ENCODE measurements around the gene SEMA5B.

Gene SEMA5B

DNA sequence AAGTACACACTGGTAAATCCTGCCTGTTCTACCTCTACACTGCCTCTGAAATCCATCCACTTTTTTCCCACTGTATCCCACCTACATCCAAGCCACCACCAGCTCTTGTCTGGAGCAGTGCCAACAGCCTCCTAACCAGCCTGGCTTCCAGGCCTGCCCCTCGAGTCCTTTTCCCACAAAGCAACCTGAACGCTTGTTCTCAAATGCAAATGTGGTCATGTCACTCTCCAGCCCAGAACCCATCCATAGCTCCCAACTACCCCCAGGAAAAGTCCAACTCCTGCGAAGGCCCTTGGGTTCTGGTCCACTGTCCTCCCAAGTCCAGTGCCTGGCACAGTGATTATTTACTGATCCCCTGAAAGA is 83.8 kb downstream of the SEMA5B start:
- DNase-seq (ENCODE audit: low read depth), result no peak

- peak; percentile 35 for DNase-seq (ENCODE audit: low read depth)
These were observed 84.4 kb downstream of the SEMA5B start for GRCh38 chr3:122942937-122943827.

GRCh38 chr3:122942239-122942638 is 85.3 kb downstream of the SEMA5B start:
- DNase-seq (ENCODE audit: low read depth), result no peak

DNA sequence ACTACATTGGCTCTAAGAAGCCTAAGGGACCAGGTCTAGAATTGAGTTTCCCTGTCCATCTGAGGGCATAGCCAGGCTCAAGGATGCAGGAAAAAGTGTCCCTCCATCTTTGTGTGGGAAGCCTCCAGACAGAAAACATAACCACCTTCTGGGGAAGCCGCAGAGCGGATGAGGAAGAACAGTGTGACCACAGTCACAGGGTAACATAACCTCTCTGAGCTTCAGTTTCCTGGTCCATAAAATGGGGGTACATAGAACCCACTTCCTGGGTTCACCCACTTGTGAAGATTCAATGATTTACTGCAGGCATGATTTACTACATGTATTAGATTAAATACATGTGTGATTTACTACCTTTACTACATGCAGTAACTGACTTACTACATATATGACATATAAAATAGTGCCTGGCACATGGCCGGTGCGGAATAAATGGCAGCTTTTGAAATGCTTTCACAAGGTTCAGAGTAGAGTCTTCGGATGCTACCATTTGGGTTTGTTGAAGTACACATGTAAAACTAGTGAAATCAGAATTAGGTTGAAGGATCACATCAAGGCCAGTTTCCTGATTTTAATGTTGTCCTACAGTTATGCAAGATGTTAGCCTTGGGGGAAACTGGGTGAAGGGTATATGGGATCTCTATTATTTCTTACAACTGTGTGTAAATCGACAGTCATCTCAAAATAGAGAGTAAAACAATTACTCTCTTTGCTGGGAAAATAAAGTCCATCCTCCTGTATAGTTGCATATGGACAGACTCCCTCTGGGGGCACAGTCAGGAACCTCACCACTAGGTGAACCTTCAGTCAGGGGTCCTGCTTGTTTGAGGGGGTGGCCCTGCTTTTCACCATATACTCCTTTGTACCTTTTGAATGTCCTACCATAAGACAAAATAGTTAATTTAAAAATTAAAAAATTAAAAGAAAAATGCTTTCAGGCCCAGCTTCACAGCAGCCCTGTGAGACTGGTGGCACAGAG is 86.0 kb downstream of the SEMA5B start:
- DNase-seq (ENCODE audit: low read depth), result no peak

DNA sequence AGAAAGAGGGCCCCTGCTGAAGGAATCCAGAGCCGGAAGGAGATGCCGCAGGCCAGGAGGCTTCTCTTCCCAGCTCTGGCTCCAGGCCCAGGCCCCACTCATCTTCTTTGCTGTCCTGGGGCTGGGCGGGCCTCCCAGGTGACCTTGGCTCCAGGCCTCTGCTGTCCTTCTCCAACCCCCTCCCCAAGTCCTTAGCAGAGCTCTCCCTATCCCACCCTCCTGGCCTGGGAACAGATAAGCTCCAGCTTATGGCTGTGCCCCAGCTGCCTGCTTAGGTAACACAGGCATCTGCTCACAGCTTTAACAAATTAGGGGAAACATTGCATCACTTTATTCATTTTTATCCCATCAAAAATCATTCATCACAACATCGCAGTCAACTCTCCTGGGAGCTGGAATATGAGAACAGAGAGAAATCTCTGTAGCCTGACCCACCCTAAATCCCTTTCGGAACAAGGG is 86.9 kb downstream of the SEMA5B start:
- DNase-seq (ENCODE audit: low read depth), result peak; percentile 55

GRCh38 chr3:122938783-122939425 is 88.7 kb downstream of the SEMA5B start:
- DNase-seq (ENCODE audit: low read depth), result no peak

DNA sequence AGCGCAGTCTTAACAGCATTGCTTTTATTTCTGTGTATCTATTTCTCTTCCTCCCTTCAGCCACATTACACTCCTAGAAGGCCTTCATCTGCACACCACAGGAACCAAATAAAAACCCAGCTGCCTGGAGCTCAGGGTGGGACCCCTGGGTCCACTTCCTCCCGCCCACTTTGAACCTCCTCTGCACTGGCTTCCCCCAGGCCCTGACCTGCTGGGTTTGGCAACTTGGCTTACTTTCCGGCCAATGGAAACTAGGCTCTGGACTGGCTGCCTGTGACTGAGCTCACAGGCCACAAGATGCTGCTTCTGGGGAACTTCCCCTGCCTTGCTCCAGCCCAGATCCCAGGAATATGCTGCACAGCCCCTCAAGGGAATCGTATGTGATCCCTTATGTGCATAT is 89.8 kb downstream of the SEMA5B start:
- DNase-seq (ENCODE audit: low read depth), result no peak

GRCh38 chr3:122936986-122937385 is 90.6 kb downstream of the SEMA5B start:
- DNase-seq (ENCODE audit: low read depth), result no peak

DNA sequence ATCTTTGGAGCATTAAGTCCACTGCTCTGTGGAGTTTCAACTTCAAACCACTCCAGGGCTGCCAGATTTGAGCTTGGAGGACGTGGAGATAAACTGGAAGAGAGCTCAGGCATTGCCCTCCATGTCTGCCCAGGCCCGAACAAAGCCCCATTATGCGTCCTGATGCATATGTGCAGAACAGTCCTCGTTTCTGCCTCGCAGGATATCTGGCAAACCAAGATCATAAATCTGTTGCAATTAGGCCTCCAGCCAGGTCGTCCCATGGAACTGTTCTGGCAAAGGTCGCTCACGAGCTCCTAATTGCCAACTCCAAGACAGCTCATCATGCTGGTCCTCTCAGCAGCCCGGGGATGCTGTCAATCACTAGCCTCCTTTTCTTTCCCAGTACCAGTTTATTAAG is 91.2 kb downstream of the SEMA5B start:
- no peak for DNase-seq (ENCODE audit: low read depth)

GRCh38 chr3:122934251-122934650 is 93.3 kb downstream of the SEMA5B start:
- no peak for DNase-seq (ENCODE audit: low read depth)

- DNase-seq (ENCODE audit: low read depth), result no peak
These were observed 95.2 kb downstream of the SEMA5B start for GRCh38 chr3:122932251-122932967.

- DNase-seq (ENCODE audit: low read depth), result no peak
These were observed 95.9 kb downstream of the SEMA5B start for GRCh38 chr3:122931636-122932035.

DNA sequence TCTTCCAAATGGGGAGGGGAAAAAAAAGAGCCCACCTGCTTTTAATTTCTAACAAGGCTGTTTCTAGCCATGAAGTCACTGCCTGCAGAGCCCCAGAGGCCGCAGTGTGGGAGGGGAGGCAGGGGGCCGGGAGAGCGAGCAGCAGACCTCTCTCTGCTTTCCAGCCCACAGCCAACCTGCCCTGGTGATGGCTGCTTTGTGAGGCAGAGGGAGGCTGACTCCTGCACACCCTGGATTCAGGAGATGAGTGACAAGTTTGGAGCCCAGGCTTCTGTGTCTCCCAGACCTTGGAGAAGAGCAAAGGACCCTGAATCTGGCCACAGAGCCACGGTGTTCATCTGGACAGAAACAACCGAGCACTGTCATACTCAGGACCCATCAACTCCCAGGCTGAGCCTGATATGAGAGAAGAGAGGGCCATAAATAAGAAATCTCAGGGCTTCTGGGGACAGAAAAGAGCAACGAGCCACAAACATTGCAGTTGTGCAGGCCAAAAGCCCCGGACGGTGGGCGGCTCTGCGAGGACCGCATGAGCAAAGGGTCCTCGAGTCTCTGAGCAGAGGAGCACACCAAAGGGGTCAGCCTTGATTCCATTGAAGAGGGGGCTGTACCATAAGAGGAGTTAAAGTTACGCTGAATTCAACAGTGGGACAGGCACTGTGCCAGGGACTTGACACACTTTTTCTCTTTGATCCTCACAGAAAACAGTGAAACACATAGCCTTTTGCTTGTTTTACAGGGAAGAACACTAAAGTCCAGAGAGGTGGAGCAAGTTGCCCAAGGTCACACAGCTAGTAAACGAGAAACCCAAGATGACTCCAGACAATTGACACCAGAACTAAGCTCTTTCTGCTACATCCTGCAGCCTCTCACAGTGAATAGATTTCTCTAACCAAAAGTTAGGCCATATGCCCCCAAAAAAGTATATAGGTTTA is 97.2 kb downstream of the SEMA5B start:
- no peak for DNase-seq (ENCODE audit: low read depth)

DNA sequence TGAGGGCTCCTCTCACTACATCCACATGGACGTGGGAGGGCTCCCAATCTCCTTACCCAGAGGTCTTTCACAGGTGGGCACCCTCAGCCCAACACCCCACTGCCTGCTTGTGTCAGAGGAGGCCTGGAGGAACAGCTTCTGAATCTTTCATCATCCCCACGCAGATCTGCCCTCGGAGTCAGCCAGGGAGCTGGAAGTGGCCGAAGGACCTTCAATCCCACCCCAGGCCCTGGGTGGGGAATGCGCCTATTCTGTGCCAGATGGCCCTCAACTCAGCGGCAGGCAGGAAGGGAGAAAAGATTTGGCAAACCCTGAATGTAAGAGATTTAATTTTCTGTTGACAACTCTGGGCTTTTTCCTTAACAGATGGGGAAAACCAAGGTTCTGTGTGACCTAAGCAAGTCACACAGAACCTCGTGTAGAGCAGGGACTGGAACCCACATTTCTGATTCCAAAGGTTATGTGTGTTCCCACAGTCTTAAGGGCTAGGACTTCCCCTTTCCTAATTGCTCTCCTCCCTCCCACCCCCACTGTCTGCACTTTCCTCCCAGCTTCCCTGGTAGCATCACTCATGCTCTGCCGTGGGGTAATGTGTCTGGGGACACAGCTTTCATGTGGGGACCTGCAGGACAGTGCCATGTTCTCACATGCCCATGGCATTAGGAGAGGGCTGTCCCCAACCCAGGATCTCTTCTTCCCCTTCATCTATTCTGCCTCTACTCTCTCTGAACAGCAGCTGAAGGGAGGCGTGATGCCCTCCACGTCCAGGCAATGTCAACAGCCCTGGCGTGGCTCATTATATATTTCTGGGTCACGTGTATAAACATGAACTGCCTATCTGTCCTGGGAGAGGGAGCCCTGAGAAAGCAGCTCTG is 98.1 kb downstream of the SEMA5B start:
- DNase-seq (ENCODE audit: low read depth), result no peak

GRCh38 chr3:122928396-122929187 is 99.0 kb downstream of the SEMA5B start:
- DNase-seq (ENCODE audit: low read depth), result no peak

DNA sequence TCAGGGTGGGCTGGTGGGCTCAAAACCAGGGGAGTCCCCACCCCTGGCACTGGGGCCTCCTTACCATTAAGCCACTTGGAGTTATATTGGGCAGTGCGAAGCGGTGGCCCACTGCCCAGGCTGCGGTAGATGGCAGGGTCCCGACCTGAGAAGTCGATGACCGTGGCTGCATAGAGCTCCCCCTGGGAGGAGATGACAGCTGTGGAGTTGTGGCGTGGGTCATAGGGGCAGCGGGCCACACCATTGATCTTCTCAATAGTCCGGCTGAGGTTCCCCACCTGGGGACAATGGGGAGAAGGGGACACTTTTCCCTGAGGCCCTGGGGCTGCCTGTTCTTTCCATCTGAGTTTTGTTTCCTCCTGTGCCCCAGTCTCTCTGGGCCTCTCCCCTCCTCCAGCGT is 99.8 kb downstream of the SEMA5B start:
- no peak for DNase-seq (ENCODE audit: low read depth)

DNA sequence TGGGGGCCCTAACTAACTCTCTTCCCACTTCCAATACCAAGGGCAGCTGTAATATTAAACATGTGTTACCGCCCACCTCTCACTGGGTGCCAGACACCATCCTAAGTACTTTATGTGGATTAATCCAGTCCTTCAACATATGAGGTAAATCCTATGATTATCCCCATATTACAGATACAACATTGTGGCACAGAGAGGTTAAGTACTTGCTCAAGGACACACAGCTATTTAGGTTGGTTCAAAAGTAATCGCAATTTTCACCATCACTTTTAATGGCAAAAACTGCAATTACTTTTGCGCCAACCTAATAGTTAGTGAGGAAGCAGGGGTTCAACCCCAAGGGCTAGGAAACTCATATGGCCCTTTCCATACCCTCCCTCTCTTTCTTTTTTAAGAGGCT is 100.8 kb downstream of the SEMA5B start:
- DNase-seq (ENCODE audit: low read depth), result no peak

- DNase-seq (ENCODE audit: low read depth), result no peak
These were observed 101.2 kb downstream of the SEMA5B start for GRCh38 chr3:122926322-122926721.

- DNase-seq (ENCODE audit: low read depth), result no peak
These were observed 101.8 kb downstream of the SEMA5B start for GRCh38 chr3:122925756-122926155.
